ENCODE measurements around the gene PSPC1. TPM values are rescaled to one million over a fixed set of nuclear protein-coding genes. Genes with fewer than 3 reads are reported as not detected.

Gene PSPC1
- total RNA-seq, 1 donor from 2014 or later = 77.0 TPM

DNA sequence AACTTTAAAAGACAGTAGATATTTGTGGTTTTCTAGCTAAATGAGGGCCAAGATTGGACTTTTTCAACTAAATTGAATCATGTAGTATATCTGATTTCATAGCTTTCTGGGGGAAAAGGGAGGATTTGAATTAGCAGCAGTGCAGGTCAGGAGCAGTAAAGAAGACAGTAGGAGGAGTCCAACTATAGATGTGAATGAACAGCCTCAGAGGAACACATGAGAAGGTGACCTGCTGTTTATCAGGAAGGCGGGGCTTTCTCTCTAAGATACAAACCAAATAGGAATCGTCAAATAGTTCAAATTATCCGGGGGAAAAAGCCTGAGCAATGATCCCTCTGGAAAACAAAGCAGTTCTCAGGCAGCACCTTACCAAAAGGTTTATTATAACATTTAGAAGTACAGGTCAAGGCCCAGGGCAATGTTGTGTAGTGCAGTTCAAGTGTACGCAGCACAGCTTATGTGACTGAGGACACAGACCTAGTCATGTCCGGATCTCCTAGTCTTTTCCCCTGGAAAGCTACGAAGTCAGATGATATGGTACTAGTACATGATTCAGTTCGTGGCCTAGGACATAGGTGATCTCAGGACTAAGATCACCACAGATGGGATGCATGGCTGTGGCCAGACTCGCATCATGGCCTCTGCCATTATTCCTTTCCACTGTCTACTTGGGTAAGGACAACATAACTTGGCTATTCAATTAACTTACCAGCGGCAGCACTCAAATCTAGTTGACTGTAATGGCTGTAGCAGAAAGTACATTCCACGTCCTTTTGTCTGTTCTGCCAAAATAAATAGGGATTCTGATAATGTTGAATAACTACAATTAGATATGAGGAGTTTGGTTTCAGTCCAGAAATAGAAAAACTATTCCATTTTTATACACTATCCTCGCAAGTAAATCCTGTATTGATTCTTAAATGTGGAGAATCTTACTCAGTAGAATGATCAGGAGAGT, 109.0 kb downstream of the PSPC1 start:
- H3K27ac ChIP-seq = no peak overlapping the region
- no peaks in the 10 kb centered on the region for H3K9me3 ChIP-seq (ENCODE audit: low read depth)
- Mint-ChIP-seq H3K27me3 (ENCODE audit: insufficient read depth, low read depth) (no peaks in the 10 kb centered on the region), H3K36me3 (peaks cover 51% of the 10 kb centered on the region), H3K27ac (no peak overlapping the region), H3K4me1 (no peaks in the 10 kb centered on the region), H3K4me3 (no peak overlapping the region), H3K9me3 (no peaks in the 10 kb centered on the region)
- H4K20me1 ChIP-seq (ENCODE audit: low read depth) = peaks cover 9% of the 10 kb centered on the region
- no peak overlapping the region for H3K4me3 ChIP-seq
- H3K9ac ChIP-seq = no peak overlapping the region
- H3K79me2 ChIP-seq (ENCODE audit: low read depth) = no peaks in the 10 kb centered on the region
- H3K4me1 ChIP-seq = no peaks in the 10 kb centered on the region
- H2AFZ ChIP-seq (replicated peaks) = no peak overlapping the region
- TF ChIP-seq, protein P1, sequence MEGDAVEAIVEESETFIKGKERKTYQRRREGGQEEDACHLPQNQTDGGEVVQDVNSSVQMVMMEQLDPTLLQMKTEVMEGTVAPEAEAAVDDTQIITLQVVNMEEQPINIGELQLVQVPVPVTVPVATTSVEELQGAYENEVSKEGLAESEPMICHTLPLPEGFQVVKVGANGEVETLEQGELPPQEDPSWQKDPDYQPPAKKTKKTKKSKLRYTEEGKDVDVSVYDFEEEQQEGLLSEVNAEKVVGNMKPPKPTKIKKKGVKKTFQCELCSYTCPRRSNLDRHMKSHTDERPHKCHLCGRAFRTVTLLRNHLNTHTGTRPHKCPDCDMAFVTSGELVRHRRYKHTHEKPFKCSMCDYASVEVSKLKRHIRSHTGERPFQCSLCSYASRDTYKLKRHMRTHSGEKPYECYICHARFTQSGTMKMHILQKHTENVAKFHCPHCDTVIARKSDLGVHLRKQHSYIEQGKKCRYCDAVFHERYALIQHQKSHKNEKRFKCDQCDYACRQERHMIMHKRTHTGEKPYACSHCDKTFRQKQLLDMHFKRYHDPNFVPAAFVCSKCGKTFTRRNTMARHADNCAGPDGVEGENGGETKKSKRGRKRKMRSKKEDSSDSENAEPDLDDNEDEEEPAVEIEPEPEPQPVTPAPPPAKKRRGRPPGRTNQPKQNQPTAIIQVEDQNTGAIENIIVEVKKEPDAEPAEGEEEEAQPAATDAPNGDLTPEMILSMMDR (IDR thresholded peaks at IDR 0.05) = no peak
- TF ChIP-seq EZH2 (IDR thresholded peaks at IDR 0.05) = no peak
- no peak for TF ChIP-seq EZH2phosphoT487 (IDR thresholded peaks at IDR 0.05)
- peaks cover 10% of the 10 kb centered on the region for H3K36me3 ChIP-seq
- DNase-seq (ENCODE audit: low spot score) = no peak
- H3K27me3 ChIP-seq = no peaks in the 10 kb centered on the region
- H3F3A ChIP-seq (ENCODE audit: low read depth) = no peaks in the 10 kb centered on the region
- no peak overlapping the region for H3K4me2 ChIP-seq

DNA sequence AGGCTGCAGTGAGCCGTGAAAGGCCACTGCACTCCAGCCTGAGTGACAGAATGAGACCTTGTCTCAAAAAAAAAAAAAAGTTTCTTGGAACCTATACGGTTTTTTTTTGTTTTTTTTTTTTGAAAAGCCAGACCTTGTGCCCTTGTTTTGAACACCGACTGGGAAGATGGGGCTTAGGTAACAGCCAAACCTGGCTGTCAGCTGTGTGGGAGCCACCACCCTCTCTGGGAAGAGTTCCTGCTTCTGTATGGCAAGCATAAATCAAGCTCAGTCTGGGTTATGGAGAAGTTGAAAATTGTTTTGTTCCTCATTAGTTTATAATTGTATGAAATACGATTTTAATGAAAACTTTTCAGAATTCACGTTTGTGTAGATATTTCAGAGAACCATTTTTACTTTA, 109.8 kb downstream of the PSPC1 start:
- H3K9me3 Mint-ChIP-seq = no peaks in the 10 kb centered on the region
- H4K20me1 ChIP-seq (ENCODE audit: low read depth) = peaks cover 9% of the 10 kb centered on the region
- H3K27me3 Mint-ChIP-seq (ENCODE audit: insufficient read depth, low read depth) = no peaks in the 10 kb centered on the region
- H3K36me3 ChIP-seq = peaks cover 10% of the 10 kb centered on the region
- no peaks in the 10 kb centered on the region for H3F3A ChIP-seq (ENCODE audit: low read depth)
- no peak overlapping the region for H3K4me2 ChIP-seq
- no peak overlapping the region for H3K27ac ChIP-seq
- no peaks in the 10 kb centered on the region for H3K27me3 ChIP-seq
- H3K4me3 ChIP-seq = no peak overlapping the region
- no peaks in the 10 kb centered on the region for H3K4me1 Mint-ChIP-seq
- H2AFZ ChIP-seq (replicated peaks) = no peak overlapping the region
- H3K9ac ChIP-seq = no peak overlapping the region
- H3K79me2 ChIP-seq (ENCODE audit: low read depth) = no peaks in the 10 kb centered on the region
- peaks cover 56% of the 10 kb centered on the region for H3K36me3 Mint-ChIP-seq
- H3K4me1 ChIP-seq = no peaks in the 10 kb centered on the region
- H3K9me3 ChIP-seq (ENCODE audit: low read depth) = no peaks in the 10 kb centered on the region
- H3K27ac Mint-ChIP-seq = no peak overlapping the region
- no peak for DNase-seq (ENCODE audit: low spot score)
- TF ChIP-seq, protein P1 (IDR thresholded peaks at IDR 0.05) = no peak
- no peak for TF ChIP-seq EZH2phosphoT487 (IDR thresholded peaks at IDR 0.05)
- no peak overlapping the region for H3K4me3 Mint-ChIP-seq

- no peaks in the 10 kb centered on the region for H3K36me3 ChIP-seq
- no peaks in the 10 kb centered on the region for H3K9me3 Mint-ChIP-seq
- no peak overlapping the region for H3K4me3 ChIP-seq
- no peak overlapping the region for H3K4me3 Mint-ChIP-seq
- H3K36me3 Mint-ChIP-seq = peaks cover 53% of the 10 kb centered on the region
- no peaks in the 10 kb centered on the region for H3K4me1 ChIP-seq
- no peak overlapping the region for H3K27ac ChIP-seq
- no peaks in the 10 kb centered on the region for H3K27me3 ChIP-seq
- no peak overlapping the region for H3K9ac ChIP-seq
- peaks cover 4% of the 10 kb centered on the region for H3K27me3 Mint-ChIP-seq (ENCODE audit: insufficient read depth, low read depth)
- no peak overlapping the region for H3K27ac Mint-ChIP-seq
- peaks cover 7% of the 10 kb centered on the region for H3F3A ChIP-seq (ENCODE audit: low read depth)
- H3K79me2 ChIP-seq (ENCODE audit: low read depth) = no peaks in the 10 kb centered on the region
- no peak overlapping the region for H3K4me2 ChIP-seq
- H2AFZ ChIP-seq (replicated peaks) = no peak overlapping the region
- H3K9me3 ChIP-seq (ENCODE audit: low read depth) = no peaks in the 10 kb centered on the region
- no peaks in the 10 kb centered on the region for H3K4me1 Mint-ChIP-seq
- H4K20me1 ChIP-seq (ENCODE audit: low read depth) = peaks cover 11% of the 10 kb centered on the region
- no peak for DNase-seq (ENCODE audit: low spot score)
- TF ChIP-seq EZH2phosphoT487 (IDR thresholded peaks at IDR 0.05) = no peak
- TF ChIP-seq EZH2 (IDR thresholded peaks at IDR 0.05) = no peak
- TF ChIP-seq, protein P1 (IDR thresholded peaks at IDR 0.05) = no peak
Measured at GRCh38 chr13:19670147-19670546, 112.6 kb downstream of the PSPC1 start.
